Keratinocyte (primary cell): Measurements from ENCODE around the gene GSAP.

Experiments used
- CTCF ChIP-seq, 3 experiments: IDR thresholded peaks in 1 of 3; conservative IDR thresholded peaks in 1 of 3; optimal IDR thresholded peaks in 1 of 3; 2 replicates in 2 of 3; 3 replicates in 1 of 3; pipeline versions ENCODE3 to v1.5.1; 2011; ENCODE audit warnings: low read length in 3 of 3, mild to moderate bottlenecking in 3 of 3, moderate library complexity in 2 of 3, control low read depth in 1 of 3, inconsistent platforms in 1 of 3; ENCODE audit not compliant: insufficient read depth in 2 of 3; ENCODE audit errors: extremely low read depth in 1 of 3
- EZH2 ChIP-seq: IDR thresholded peaks from one replicate; pipeline ENCODE4 v1.6.1; 2012; ENCODE audit warnings: inconsistent platforms, mild to moderate bottlenecking, low read length, moderate library complexity

GRCh38 chr7:77368974-77369373, 47.2 kb downstream of the GSAP start:
- peak in 1 of 3 experiments; percentile 21 for TF ChIP-seq CTCF (optimal IDR thresholded peaks at IDR 0.05 in 1 of 3, IDR thresholded peaks at IDR 0.05 in 1 of 3, conservative IDR thresholded peaks at IDR 0.05 in 1 of 3; ENCODE audit: extremely low read depth in 1 of 3, insufficient read depth in 2 of 3, low read length in 3 of 3)
- TF ChIP-seq EZH2, result no peak
